Tibial nerve (tissue), 4 donors: Measurements from ENCODE around the gene IFFO2.

Source experiments
- EP300 ChIP-seq, 2 donors: sonication (generic); formaldehyde crosslinking; IDR thresholded peaks; one replicate each; pipeline ENCODE4 v1.6.1; 2017; ENCODE audit warnings: antibody characterized with exemption in 2 of 2, mild to moderate bottlenecking in 1 of 2
- POLR2A ChIP-seq, 2 donors: fragments of 450-650 bp; IDR thresholded peaks; one replicate each; pipeline ENCODE4 v1.6.1; 2017; ENCODE audit warnings: antibody characterized with exemption in 2 of 2, mild to moderate bottlenecking in 2 of 2, moderate library complexity in 2 of 2
- TF ChIP-seq, protein P1 (sequence below), 5 experiments: fragments of 200-600 bp in 3 of 5; fragments of 450-650 bp in 2 of 5; sonication (generic) in 3 of 5; IDR thresholded peaks; one replicate each; pipeline ENCODE4 v1.5.1; 2016 to 2019; ENCODE audit warnings: antibody characterized with exemption in 5 of 5, mild to moderate bottlenecking in 3 of 5, moderate library complexity in 2 of 5

DNA sequence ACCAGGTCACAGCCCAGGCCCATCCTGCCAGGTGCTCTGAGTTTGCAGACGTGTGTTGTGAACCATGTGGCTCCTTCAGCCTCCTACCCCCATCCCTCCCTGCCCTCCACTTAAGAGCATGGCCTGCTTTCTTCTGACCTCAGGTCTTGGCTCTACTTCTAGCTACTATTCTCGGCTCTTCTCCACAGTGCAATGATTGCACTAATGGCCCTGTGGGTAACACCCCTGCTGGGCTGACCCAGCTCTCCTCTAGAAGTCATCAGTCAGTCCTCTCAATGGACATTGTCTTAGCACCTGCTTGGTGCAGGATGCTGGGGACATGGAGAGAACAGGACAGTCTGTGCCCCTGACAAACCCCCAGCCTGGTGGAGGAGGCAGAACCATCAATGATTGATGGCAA is 22.2 kb upstream of the IFFO2 start:
- TF ChIP-seq, protein P1, sequence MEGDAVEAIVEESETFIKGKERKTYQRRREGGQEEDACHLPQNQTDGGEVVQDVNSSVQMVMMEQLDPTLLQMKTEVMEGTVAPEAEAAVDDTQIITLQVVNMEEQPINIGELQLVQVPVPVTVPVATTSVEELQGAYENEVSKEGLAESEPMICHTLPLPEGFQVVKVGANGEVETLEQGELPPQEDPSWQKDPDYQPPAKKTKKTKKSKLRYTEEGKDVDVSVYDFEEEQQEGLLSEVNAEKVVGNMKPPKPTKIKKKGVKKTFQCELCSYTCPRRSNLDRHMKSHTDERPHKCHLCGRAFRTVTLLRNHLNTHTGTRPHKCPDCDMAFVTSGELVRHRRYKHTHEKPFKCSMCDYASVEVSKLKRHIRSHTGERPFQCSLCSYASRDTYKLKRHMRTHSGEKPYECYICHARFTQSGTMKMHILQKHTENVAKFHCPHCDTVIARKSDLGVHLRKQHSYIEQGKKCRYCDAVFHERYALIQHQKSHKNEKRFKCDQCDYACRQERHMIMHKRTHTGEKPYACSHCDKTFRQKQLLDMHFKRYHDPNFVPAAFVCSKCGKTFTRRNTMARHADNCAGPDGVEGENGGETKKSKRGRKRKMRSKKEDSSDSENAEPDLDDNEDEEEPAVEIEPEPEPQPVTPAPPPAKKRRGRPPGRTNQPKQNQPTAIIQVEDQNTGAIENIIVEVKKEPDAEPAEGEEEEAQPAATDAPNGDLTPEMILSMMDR (IDR thresholded peaks at IDR 0.05) = no peak
- no peak for TF ChIP-seq POLR2A (IDR thresholded peaks at IDR 0.05)
- no peak for TF ChIP-seq EP300 (IDR thresholded peaks at IDR 0.05)
